HG03378 (cell line): ENCODE measurements around the gene ZNF778.

Source experiments
- ATAC-seq: cut with Tn5 transposase; IDR thresholded peaks from one replicate; pipeline ENCODE4 v1.9.1; 2021; ENCODE audit warnings: mild to moderate bottlenecking, moderate library complexity; ENCODE audit not compliant: unreplicated experiment

Gene ZNF778

GRCh38 chr16:89193576-89194293, 23.8 kb upstream of the ZNF778 start:
- no peak for ATAC-seq

GRCh38 chr16:89194340-89195311, 22.9 kb upstream of the ZNF778 start:
- ATAC-seq: no peak

- no peak for ATAC-seq
Measured at GRCh38 chr16:89195521-89196171, 21.9 kb upstream of the ZNF778 start.

GRCh38 chr16:89197033-89197632, 20.4 kb upstream of the ZNF778 start:
- ATAC-seq: no peak

GRCh38 chr16:89197633-89198416, 19.7 kb upstream of the ZNF778 start:
- ATAC-seq: no peak

- no peak for ATAC-seq
Measured at GRCh38 chr16:89198417-89199240, 18.9 kb upstream of the ZNF778 start.

- ATAC-seq: no peak
Measured at GRCh38 chr16:89199241-89200123, 18.0 kb upstream of the ZNF778 start.

GRCh38 chr16:89200124-89200849, 17.2 kb upstream of the ZNF778 start, which contains the start of gene SLC22A31:
TSS of gene SLC22A31 (minus strand) at chr16:89200537. CDS start at chr16:89200501, 36 bp downstream.
- no peak for ATAC-seq

GRCh38 chr16:89200850-89201411, 16.6 kb upstream of the ZNF778 start:
- ATAC-seq: no peak

GRCh38 chr16:89201439-89202377, 15.8 kb upstream of the ZNF778 start:
- ATAC-seq: no peak

- no peak for ATAC-seq
Measured at GRCh38 chr16:89202422-89203215, 14.9 kb upstream of the ZNF778 start.

GRCh38 chr16:89207993-89208392, 9.5 kb upstream of the ZNF778 start:
- no peak for ATAC-seq

- no peak for ATAC-seq
Measured at GRCh38 chr16:89209522-89210044, 7.9 kb upstream of the ZNF778 start.

- no peak for ATAC-seq
Measured at GRCh38 chr16:89210165-89210903, 7.2 kb upstream of the ZNF778 start.
